T-helper 17 cell (primary cell): Measurements from ENCODE around the gene DDIT3. TPM values are rescaled to one million over a fixed set of nuclear protein-coding genes. Genes with fewer than 3 reads are reported as not detected.
A peak's percentile ranks its signal among the peaks of the same experiment; 100 is the strongest.
"Not testable (repeated sequence)": the region's sequence is repeated elsewhere in the genome, so short reads cannot be mapped to it uniquely, and the experiment has no call there.

Experiments used
- ATAC-seq: fragments of 150-1000 bp; cut with Tn5 transposase; 2 replicates; pipeline ENCODE4 v1.10.0; 2021; ENCODE audit warnings: mild to moderate bottlenecking, moderate library complexity
- DNase-seq, 3 donors: peaks; one replicate each; pipeline versions ENCODE4 v3.0.0 to v3.0.0-alpha.2; 2020 to 2021
- H3K9me3 ChIP-seq: one replicate; pipeline ENCODE4 v1.7.0; 2013; ENCODE audit warnings: low read length, mild to moderate bottlenecking; ENCODE audit not compliant: control insufficient read depth, poor library complexity, severe bottlenecking
- H3K27ac Mint-ChIP-seq: one replicate; pipeline ENCODE4 v1.8.0; 2022; ENCODE audit warnings: mild to moderate bottlenecking, moderate library complexity, mixed read lengths
- H3K27me3 Mint-ChIP-seq: one replicate; pipeline ENCODE4 v1.8.0; 2022; ENCODE audit warnings: mixed read lengths
- H3K36me3 Mint-ChIP-seq: one replicate; pipeline ENCODE4 v1.8.0; 2022; ENCODE audit warnings: low read depth, mixed read lengths
- H3K4me1 Mint-ChIP-seq: one replicate; pipeline ENCODE4 v1.8.0; 2022; ENCODE audit warnings: mild to moderate bottlenecking, mixed read lengths
- H3K4me3 Mint-ChIP-seq: one replicate; pipeline ENCODE4 v1.8.0; 2022; ENCODE audit warnings: mild to moderate bottlenecking, moderate library complexity, mixed read lengths
- total RNA-seq, 4 donors: library from RNA in 2 of 4; stranded (reverse) in 2 of 4; gene quantifications; one replicate each; pipeline ENCODE4 v1.2.3 and lab custom pipeline; 2022 to 2026

DDIT3 gene, protein sequence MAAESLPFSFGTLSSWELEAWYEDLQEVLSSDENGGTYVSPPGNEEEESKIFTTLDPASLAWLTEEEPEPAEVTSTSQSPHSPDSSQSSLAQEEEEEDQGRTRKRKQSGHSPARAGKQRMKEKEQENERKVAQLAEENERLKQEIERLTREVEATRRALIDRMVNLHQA
- total RNA-seq (100 to 1,000 TPM; 115 to 145 TPM), total RNA-seq (lab: John Stamatoyannopoulos, UW) (35.5 to 166 reads per million in 2 donors)

DNA sequence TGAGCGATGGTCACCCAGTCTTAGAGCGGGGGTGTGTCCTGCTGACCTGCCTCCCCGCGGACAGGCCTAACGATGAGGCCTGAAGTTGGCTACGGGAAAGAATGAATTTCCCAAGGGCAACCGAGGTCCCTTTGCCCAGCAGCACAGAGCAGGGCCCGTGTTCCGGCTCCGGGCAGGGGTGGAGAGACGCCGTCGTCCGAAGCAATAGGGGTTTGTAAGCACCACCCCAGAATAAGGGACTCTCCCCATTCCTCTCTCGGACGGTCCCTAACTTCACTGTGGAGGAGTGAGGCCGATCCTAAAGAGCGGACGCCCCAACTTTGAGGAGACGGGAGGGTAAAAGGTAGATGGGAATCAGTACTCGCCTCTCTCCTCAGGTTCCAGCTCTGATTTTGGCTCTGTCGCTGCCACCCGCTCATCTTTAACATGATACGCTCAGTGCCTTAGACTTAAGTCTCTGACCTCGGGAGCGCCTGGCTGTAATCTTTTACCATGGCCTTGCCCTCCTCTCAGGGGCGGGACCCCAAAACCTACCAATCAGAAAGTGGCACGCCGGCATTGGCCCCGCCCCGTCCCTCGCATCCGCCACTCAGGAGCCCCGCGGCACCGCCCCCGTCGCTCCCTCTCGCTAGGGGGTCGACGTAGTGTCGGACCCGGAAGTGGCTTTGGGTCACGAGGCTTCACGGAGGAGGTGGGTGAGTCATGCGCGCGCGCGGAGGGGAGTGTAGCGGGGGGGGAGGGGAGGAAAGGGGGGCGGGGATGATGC lies at the start of gene DDIT3:
DDIT3 (minus strand) TSS at position 462 of the 766 bp plus-strand sequence. CDS start 3,108 bp downstream, outside the sequence.
- no peaks in the 10 kb centered on the region for H3K9me3 ChIP-seq
- DNase-seq (peak; percentile 99 to 100 (median 100)), ATAC-seq (peak; percentile 84)
- peak within 1 kb of the TSS; percentile 98 for H3K27ac Mint-ChIP-seq
- H3K4me3 Mint-ChIP-seq: peak within 1 kb of the TSS; percentile 97
- peaks cover 9% of the 10 kb centered on the region for H3K36me3 Mint-ChIP-seq
- peaks cover 53% of the 10 kb centered on the region for H3K4me1 Mint-ChIP-seq
- no peaks in the 10 kb centered on the region for H3K27me3 Mint-ChIP-seq

DNA sequence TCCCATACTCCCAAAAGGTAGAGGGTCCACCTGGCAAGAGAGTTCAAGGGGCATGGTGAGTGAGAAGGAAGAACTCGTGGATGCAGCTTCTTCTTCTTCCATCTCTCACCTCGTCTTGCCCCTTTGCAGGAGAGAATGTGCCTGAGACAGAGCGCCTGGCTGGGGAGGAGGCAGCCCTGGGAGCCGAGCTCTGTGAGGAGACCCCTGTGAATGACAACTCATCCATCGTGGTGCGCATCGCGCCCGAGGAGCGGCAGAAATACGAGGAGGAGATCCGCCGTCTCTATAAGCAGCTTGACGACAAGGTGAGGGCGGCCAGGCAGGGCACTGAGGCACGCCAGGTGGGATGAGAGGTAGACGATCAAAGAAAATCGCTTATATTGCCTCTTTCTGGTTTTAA lies 49.5 kb upstream of the DDIT3 start:
- peaks cover 14% of the 10 kb centered on the region for H3K27me3 Mint-ChIP-seq
- H3K4me1 Mint-ChIP-seq: no peaks in the 10 kb centered on the region
- DNase-seq (no peak), ATAC-seq (no peak)
- no peak overlapping the region for H3K27ac Mint-ChIP-seq
- no peak overlapping the region for H3K4me3 Mint-ChIP-seq
- H3K36me3 Mint-ChIP-seq: peaks cover 4% of the 10 kb centered on the region
- H3K9me3 ChIP-seq: no peaks in the 10 kb centered on the region

DNA sequence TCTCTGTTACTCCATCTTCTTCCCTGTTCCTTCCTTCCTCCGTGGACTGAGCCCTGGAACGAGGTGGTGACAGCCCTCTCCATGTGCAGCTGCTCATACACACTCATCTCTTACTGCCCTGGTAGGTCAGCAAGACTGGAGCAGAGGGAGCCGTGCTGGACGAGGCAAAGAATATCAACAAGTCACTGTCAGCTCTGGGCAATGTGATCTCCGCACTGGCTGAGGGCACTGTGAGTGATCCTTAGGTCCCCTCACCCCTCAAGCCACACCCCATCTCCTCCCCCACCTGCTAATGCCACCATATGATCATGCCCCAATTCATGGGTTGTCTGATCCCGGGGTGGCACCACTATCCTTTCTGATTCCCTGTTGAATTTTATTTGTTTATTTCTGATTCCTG lies 48.5 kb upstream of the DDIT3 start:
- H3K4me1 Mint-ChIP-seq: peaks cover 3% of the 10 kb centered on the region
- no peak overlapping the region for H3K4me3 Mint-ChIP-seq
- no peak for ATAC-seq
- peaks cover 5% of the 10 kb centered on the region for H3K36me3 Mint-ChIP-seq
- peaks cover 22% of the 10 kb centered on the region for H3K27me3 Mint-ChIP-seq
- no peak for DNase-seq
- H3K9me3 ChIP-seq: no peaks in the 10 kb centered on the region
- no peak overlapping the region for H3K27ac Mint-ChIP-seq

DNA sequence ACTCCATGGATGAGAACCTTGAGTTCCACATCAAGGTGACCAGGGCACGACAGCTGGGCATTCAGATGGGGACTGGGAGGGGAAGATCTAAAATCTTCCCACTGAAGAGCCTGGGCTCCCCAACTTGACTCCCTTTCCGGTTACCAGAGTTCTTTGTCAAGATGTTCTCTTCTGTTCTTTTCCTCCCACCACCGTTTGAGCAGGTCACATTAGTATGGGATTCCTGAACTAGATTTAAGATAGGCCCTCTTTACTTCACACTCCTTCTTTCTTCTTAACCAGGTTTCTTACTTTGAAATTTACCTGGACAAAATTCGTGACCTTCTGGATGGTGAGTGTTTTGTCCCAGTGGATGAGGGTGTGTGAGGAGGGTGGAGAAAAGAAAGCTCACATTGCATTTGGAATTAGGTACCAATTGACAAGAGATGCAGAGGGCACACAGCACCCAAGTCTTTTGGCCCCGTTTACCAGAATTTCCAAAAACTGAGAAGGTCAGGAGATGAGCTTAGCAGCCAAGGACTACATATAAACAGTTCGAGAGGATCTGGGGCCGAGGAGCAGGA lies 43.9 kb upstream of the DDIT3 start:
- Mint-ChIP-seq H3K36me3 (peaks cover 3% of the 10 kb centered on the region), H3K27ac (peak overlapping the region; percentile 29)
- ATAC-seq: no peak

DNA sequence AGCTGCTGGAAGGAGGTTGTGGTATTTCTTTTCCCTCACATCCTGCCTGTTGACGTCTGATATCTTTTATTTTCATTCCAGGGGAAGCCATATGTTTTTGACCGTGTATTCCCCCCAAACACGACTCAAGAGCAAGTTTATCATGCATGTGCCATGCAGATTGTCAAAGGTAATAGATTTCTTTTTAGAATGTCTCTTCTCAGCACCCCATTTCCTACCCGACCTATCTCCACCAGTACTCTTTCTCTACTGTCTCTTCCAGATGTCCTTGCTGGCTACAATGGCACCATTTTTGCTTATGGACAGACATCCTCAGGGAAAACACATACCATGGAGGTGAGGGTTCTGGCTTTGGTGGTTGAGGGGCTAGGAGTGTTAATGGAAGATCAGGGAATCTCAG lies 43.0 kb upstream of the DDIT3 start:
- H3K4me1 Mint-ChIP-seq: peaks cover 10% of the 10 kb centered on the region
- peaks cover 28% of the 10 kb centered on the region for H3K27me3 Mint-ChIP-seq
- H3K4me3 Mint-ChIP-seq: no peak overlapping the region
- H3K27ac Mint-ChIP-seq: no peak overlapping the region
- no peak for DNase-seq
- no peak for ATAC-seq
- no peaks in the 10 kb centered on the region for H3K9me3 ChIP-seq
- H3K36me3 Mint-ChIP-seq: peaks cover 2% of the 10 kb centered on the region

More for the DNA sequence above, 43.9 kb upstream of the DDIT3 start:
- peaks cover 33% of the 10 kb centered on the region for H3K27me3 Mint-ChIP-seq
- H3K4me1 Mint-ChIP-seq: peaks cover 10% of the 10 kb centered on the region
- H3K9me3 ChIP-seq: no peaks in the 10 kb centered on the region
- no peak overlapping the region for H3K4me3 Mint-ChIP-seq
- no peak for DNase-seq

DNA sequence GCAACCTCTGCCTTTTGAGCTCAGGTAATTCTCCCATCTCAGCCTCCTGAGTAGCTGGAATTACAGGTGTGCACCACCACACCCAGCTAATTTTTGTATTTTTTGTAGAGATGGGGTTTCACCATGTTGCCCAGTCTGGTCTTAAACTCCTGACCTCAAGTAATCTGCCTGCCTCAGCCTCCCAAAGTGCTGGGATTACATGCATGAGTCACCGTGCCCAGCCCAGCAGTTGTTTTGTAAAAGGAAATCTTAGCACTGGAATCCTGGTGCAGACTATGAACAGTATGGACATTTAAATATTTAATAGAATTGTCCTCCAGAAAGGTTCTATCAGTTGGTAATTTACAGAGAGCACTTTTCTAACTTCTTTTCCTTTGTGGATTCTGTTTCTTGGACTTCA lies 40.8 kb upstream of the DDIT3 start:
- not testable (repeated sequence) for DNase-seq, H3K4me1 Mint-ChIP-seq, H3K9me3 ChIP-seq, H3K36me3 Mint-ChIP-seq, H3K4me3 Mint-ChIP-seq, ATAC-seq, H3K27ac Mint-ChIP-seq
- peaks cover 33% of the 10 kb centered on the region for H3K27me3 Mint-ChIP-seq

DNA sequence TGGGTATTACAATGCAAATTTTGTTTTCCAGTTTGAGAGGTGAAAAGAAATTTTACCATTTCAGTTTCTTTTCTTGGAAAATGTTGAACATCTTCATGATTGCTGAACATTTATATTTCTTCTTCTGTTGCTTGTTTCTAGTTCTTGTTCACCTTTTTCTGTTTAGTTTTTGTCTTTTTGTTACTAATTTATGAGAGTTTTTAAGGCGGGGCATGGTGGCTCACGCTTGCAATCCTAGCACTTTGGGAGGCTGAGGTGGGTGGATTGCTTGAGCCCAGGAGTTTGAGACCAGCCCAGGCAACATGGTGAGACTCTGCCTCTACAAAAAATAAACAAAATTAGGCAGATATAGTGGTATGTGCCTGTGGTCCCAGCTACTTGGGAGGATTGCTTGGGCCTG lies 40.2 kb upstream of the DDIT3 start:
- ATAC-seq: no peak
- Mint-ChIP-seq H3K36me3 (peaks cover 2% of the 10 kb centered on the region), H3K27ac (no peak overlapping the region), H3K4me3 (no peak overlapping the region), H3K4me1 (peaks cover 10% of the 10 kb centered on the region), H3K27me3 (peaks cover 33% of the 10 kb centered on the region)
- no peaks in the 10 kb centered on the region for H3K9me3 ChIP-seq
- DNase-seq: no peak

DNA sequence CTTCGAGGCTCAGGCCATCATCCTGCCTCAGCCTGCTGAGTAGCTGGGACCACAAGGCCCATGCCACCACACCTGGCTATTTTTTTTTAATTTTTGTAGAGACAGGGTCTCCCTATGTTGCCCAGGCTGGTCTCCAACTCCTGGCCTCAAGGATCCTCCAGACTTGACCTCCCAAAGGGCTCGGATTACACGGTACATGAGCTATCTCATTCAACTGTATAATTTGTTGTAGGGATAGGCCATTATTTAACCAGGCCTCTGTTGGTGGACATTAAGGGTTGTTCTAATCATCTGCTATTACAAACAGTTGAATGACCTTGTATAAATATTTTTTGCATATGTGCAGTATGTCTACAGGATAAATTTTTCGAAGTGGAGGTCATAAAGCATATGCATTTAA lies 38.5 kb upstream of the DDIT3 start:
- no peak for ATAC-seq

DNA sequence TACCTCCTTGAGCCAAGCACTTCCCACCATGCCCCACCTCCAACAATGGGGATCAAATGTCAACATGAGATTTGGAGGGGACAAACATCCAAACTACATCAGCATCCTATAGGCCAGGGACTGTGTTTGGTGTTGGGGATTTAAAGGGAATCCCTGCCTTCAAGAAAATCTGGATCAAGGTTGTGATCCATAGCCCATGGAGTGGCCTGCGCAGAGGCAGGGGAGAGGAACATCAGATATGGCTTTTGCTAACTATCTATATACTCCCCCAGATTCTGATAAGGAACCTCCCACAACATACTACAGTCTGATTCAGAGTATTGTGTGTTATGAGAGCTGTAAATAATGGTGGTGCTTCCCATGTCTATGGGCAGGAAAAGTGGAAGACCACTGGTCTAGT lies 34.6 kb upstream of the DDIT3 start:
- Mint-ChIP-seq H3K36me3 (no peaks in the 10 kb centered on the region), H3K4me3 (no peak overlapping the region), H3K27ac (no peak overlapping the region), H3K27me3 (peaks cover 20% of the 10 kb centered on the region), H3K4me1 (peaks cover 10% of the 10 kb centered on the region)
- H3K9me3 ChIP-seq: no peaks in the 10 kb centered on the region
- no peak for ATAC-seq
- no peak for DNase-seq

More for the DNA sequence above, 38.5 kb upstream of the DDIT3 start:
- no peak overlapping the region for H3K4me3 Mint-ChIP-seq
- no peaks in the 10 kb centered on the region for H3K36me3 Mint-ChIP-seq
- peaks cover 7% of the 10 kb centered on the region for H3K4me1 Mint-ChIP-seq
- H3K27ac Mint-ChIP-seq: no peak overlapping the region
- peaks cover 29% of the 10 kb centered on the region for H3K27me3 Mint-ChIP-seq
- no peak for DNase-seq
- H3K9me3 ChIP-seq: no peaks in the 10 kb centered on the region

DNA sequence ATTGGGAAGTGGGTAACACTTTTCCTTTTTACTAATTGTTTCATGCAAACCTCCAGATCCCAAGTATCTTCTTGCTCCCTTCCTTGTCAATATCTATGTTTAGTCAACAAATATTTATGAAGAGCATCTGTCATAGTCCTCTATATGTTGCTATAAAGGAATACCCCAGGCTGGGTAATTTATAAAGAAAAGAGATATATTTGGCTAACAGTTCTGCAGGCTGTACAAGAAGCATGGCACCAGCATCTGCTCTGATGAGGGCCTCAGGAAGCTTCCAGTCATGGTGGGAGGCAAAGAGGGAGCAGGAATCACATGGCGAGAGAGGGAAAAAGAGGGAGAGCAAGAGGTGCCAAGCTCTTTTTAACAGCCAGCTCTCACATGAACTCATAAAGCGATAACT lies 34.1 kb upstream of the DDIT3 start:
- Mint-ChIP-seq H3K36me3 (no peaks in the 10 kb centered on the region), H3K27me3 (peaks cover 20% of the 10 kb centered on the region), H3K4me3 (no peak overlapping the region), H3K27ac (no peak overlapping the region), H3K4me1 (peaks cover 12% of the 10 kb centered on the region)
- DNase-seq: no peak
- H3K9me3 ChIP-seq: no peaks in the 10 kb centered on the region
- no peak for ATAC-seq

DNA sequence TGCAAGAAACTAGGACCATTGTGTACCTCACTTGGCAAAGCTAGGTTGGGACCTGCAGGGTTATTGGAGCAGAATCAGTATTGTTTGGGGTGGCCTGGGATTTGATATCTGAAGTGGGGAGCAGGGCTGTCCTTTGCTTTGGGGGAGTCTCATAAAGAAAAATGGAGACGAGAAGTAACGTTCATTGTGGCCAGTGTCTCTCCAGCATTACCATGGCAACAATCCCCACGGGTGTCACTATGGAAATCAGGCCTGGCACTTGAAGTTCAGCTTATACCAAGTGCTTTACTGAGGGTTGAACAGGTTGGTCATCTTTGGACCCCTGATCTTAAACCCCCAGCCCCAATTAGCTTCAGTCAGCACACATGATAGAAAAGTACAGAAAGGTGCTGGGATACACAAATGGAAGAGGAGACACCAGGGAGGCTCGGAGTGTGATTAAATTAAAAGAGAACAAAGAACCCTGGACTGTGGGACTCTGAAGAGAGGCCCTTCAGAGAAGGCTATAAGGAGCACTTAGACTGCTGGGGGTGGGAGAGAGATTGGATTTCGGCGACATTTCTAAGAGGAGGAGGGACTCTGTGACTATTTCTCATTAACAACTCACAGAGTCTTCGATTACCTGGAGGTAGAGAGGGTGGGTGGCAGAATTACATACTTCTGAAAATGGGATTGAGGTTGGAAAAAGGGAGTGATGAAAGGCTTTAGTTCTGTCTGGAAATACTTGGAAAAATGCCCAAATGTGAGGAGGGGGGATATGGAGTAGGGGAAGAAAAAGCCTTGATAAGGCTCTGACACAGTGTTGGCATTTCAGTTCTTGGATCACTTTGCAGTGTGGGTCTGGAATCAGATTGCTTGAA lies 33.3 kb upstream of the DDIT3 start:
- no peak overlapping the region for H3K4me3 Mint-ChIP-seq
- H3K36me3 Mint-ChIP-seq: no peaks in the 10 kb centered on the region
- no peak overlapping the region for H3K27ac Mint-ChIP-seq
- H3K4me1 Mint-ChIP-seq: peaks cover 18% of the 10 kb centered on the region
- peaks cover 20% of the 10 kb centered on the region for H3K27me3 Mint-ChIP-seq
- no peaks in the 10 kb centered on the region for H3K9me3 ChIP-seq
- ATAC-seq (no peak), DNase-seq (no peak)

DNA sequence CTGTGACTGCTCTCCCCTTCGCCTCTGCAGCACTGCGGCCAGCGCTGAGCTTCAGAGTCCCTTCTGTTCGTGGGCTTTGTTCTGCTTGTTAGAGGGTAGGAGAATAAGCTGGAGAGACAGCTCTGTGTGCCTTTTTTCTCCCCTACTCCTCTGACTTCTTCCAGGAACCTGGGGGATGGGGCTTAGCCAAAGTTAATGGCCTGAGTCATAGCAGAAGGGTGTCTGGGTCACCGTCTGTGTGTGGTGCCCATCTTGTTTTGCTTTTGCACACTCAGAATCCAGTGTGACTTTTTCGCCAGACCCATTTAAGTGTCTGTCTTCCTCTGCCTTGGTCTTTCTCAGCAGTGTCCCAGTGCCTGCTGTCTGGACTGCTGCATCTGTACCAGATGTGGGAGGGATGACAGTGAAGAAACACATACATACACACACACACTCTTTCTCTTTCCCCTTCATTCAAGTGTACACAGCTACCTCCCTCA lies 32.6 kb upstream of the DDIT3 start:
- H3K4me3 Mint-ChIP-seq: no peak overlapping the region
- DNase-seq (no peak), ATAC-seq (no peak)
- peaks cover 19% of the 10 kb centered on the region for H3K4me1 Mint-ChIP-seq
- H3K27me3 Mint-ChIP-seq: peaks cover 20% of the 10 kb centered on the region
- H3K9me3 ChIP-seq: no peaks in the 10 kb centered on the region
- no peaks in the 10 kb centered on the region for H3K36me3 Mint-ChIP-seq
- H3K27ac Mint-ChIP-seq: no peak overlapping the region

DNA sequence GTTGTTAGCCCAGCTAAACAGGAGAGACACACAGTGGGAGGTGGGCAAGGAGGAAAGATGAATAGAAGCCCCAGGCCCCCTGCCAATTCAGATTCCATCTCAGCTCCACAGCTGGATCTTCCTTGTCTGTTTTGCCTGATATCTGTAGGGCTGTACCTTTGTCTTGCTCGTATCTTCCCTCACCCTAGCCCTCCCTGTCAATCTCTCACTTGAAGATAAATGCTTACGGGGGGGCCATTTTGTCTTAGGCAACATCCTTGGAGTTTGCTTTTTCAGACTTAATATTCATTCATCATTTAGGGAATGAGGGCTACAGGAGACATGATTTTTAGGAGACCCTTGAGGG lies 32.0 kb upstream of the DDIT3 start:
- no peak for ATAC-seq
- peaks cover 23% of the 10 kb centered on the region for H3K4me1 Mint-ChIP-seq

More for the DNA sequence above, 32.0 kb upstream of the DDIT3 start:
- Mint-ChIP-seq H3K4me3 (no peak overlapping the region), H3K27ac (no peak overlapping the region), H3K36me3 (no peaks in the 10 kb centered on the region), H3K27me3 (peaks cover 20% of the 10 kb centered on the region)
- DNase-seq: no peak
- H3K9me3 ChIP-seq: no peaks in the 10 kb centered on the region
